K562 (cell line): ENCODE results near the gene NOL11. TPM values are rescaled to one million over a fixed set of nuclear protein-coding genes. Genes with fewer than 3 reads are reported as not detected.

ENCODE experiments used
- ATAC-seq: fragments of 200-7000 bp; cut with Tn5 transposase; 3 replicates; pipeline ENCODE4 v1.9.1; 2020; ENCODE audit warnings: moderate library complexity
- BruUV-seq: library from RNA; stranded (reverse); fragments of 400-500 nt; replicated peaks from 2 replicates; lab custom pipeline; 2021; lab: Mats Ljungman, UMichigan
- CTCF ChIA-PET: fragments of 300-600 bp; formaldehyde crosslinking; extraction: SDS; loops from one replicate; lab custom pipeline; 2021; ENCODE audit warnings: low intra/inter-chr PET ratio; lab: Yijun Ruan, JAX
- POLR2A ChIA-PET: fragments of 300-600, 350-650 bp; sonication (Branson Sonifier 250); formaldehyde crosslinking; extraction: SDS; loops from one replicate; lab custom pipeline; 2021; ENCODE audit warnings: antibody characterized with exemption, inconsistent platforms; lab: Yijun Ruan, JAX
- DNase-seq, 4 experiments: peaks; one replicate each; pipeline versions ENCODE4 v3.0.0 to v3.0.0-alpha.2; 2011 to 2018; ENCODE audit warnings: low spot score in 3 of 4, mixed read lengths in 3 of 4; ENCODE audit errors: extremely low read depth in 1 of 4
- FAIRE-seq: peaks from 2 replicates; lab custom pipeline; 2011; peaks lifted over from hg19 to GRCh38; lab: Jason Lieb, UNC
- H2AFZ ChIP-seq: 2 replicates; pipeline ENCODE4 v1.6.0; 2011; ENCODE audit warnings: low read depth, low read length, control low read depth, inconsistent platforms
- H3K27ac ChIP-seq: fragments of 200-600 bp; 3 replicates; pipeline ENCODE4 v1.8.0; 2011; ENCODE audit warnings: low read depth, mild to moderate bottlenecking, control low read depth, inconsistent platforms, low read length, moderate library complexity, mixed read lengths; ENCODE audit errors: extremely low read depth
- H3K27me3 ChIP-seq, 2 experiments: fragments of 300-600 bp in 1 of 2; 2 replicates in 1 of 2; 3 replicates in 1 of 2; pipeline versions ENCODE4 v1.6.0 to v1.8.0; 2011; ENCODE audit warnings: inconsistent platforms in 2 of 2, low read length in 2 of 2, mild to moderate bottlenecking in 1 of 2, mixed read lengths in 1 of 2, moderate library complexity in 1 of 2; ENCODE audit not compliant: control insufficient read depth in 2 of 2, insufficient read depth in 2 of 2
- H3K36me3 ChIP-seq: fragments of 300-600 bp; 3 replicates; pipeline ENCODE4 v1.8.0; 2011; ENCODE audit warnings: mild to moderate bottlenecking, low read length, inconsistent platforms; ENCODE audit not compliant: control insufficient read depth, insufficient read depth
- H3K4me1 ChIP-seq, 2 experiments: fragments of 200-600 bp in 1 of 2; replicated peaks in 1 of 2; 2 replicates in 1 of 2; 3 replicates in 1 of 2; pipeline versions ENCODE4 v1.5.1 to v1.8.0; 2011; ENCODE audit warnings: inconsistent platforms in 2 of 2, low read length in 2 of 2, mild to moderate bottlenecking in 1 of 2, mixed read lengths in 1 of 2, moderate library complexity in 1 of 2; ENCODE audit not compliant: control insufficient read depth in 2 of 2, insufficient read depth in 2 of 2
- H3K4me2 ChIP-seq: 2 replicates; pipeline ENCODE4 v1.6.1; 2011; ENCODE audit warnings: low read length, control low read depth, inconsistent platforms, mixed read lengths; ENCODE audit not compliant: insufficient read depth
- H3K4me3 ChIP-seq: fragments of 200-600 bp; sonication (generic), shearing (Covaris generic); 2 replicates; pipeline ENCODE4 v1.5.1; 2016; ENCODE audit warnings: control low read depth, inconsistent platforms
- H3K79me2 ChIP-seq: fragments of 200-600 bp; 3 replicates; pipeline ENCODE4 v1.8.0; 2011; ENCODE audit warnings: low read length, inconsistent platforms; ENCODE audit not compliant: control insufficient read depth, insufficient read depth
- H3K9ac ChIP-seq, 2 experiments: 2 replicates each; pipeline versions ENCODE4 v1.6.0 to v1.6.1; 2011; ENCODE audit warnings: low read depth in 2 of 2, low read length in 2 of 2, control low read depth in 1 of 2, inconsistent platforms in 1 of 2, mild to moderate bottlenecking in 1 of 2, mixed read lengths in 1 of 2; ENCODE audit not compliant: insufficient read depth in 1 of 2
- H3K9me1 ChIP-seq: one replicate; pipeline ENCODE4 v1.6.0; 2011; ENCODE audit warnings: inconsistent platforms, mild to moderate bottlenecking, low read length, moderate library complexity; ENCODE audit not compliant: control insufficient read depth, insufficient read depth
- H3K9me3 ChIP-seq: replicated peaks from 2 replicates; pipeline ENCODE4 v1.5.1; 2011; ENCODE audit warnings: low read depth, low read length, inconsistent platforms; ENCODE audit not compliant: control insufficient read depth, insufficient read depth
- H4K20me1 ChIP-seq: replicated peaks from 2 replicates; pipeline ENCODE4 v1.6.1; 2011; ENCODE audit warnings: low read length, inconsistent platforms, mixed read lengths; ENCODE audit not compliant: control insufficient read depth, insufficient read depth
- ATF1 ChIP-seq, 2 experiments: fragments of 450-650 bp in 1 of 2; IDR thresholded peaks; 2 replicates each; pipeline ENCODE4 v1.6.1; 2016; ENCODE audit warnings: missing compliant biosample characterization in 1 of 2, missing genetic modification characterization in 1 of 2
- CBFA2T3 ChIP-seq: fragments of 450-650 bp; IDR thresholded peaks from 2 replicates; pipeline ENCODE4 v1.6.1; 2017
- HDGF ChIP-seq: fragments of 450-650 bp; IDR thresholded peaks from 2 replicates; pipeline ENCODE4 v1.6.1; 2016
- L3MBTL2 ChIP-seq: fragments of 450-650 bp; IDR thresholded peaks from 2 replicates; pipeline ENCODE4 v1.6.1; 2016; ENCODE audit warnings: mild to moderate bottlenecking, moderate library complexity
- MYBL2 ChIP-seq, 2 experiments: fragments of 450-650 bp in 1 of 2; sonication (generic) in 1 of 2; formaldehyde crosslinking in 1 of 2; IDR thresholded peaks; 2 replicates each; pipeline versions ENCODE4 v1.6.1 to v1.8.1; 2017 to 2022; ENCODE audit warnings: borderline replicate concordance in 1 of 2, inconsistent platforms in 1 of 2, low read depth in 1 of 2, mild to moderate bottlenecking in 1 of 2, missing genetic modification reagents in 1 of 2, moderate library complexity in 1 of 2
- PRMT5 ChIP-seq: sonication (generic); formaldehyde crosslinking; IDR thresholded peaks from 2 replicates; pipeline ENCODE4 v1.5.0; 2020; ENCODE audit warnings: missing genetic modification reagents
- TCF15 ChIP-seq: fragments of 250-450 bp; sonication (Bioruptor Pico); IDR thresholded peaks from 2 replicates; pipeline ENCODE4 v1.8.0; 2022; ENCODE audit warnings: moderate library complexity, mild to moderate bottlenecking, inconsistent platforms
- TFAP4 ChIP-seq: sonication (generic); formaldehyde crosslinking; IDR thresholded peaks from 2 replicates; pipeline ENCODE4 v1.8.0; 2022; ENCODE audit warnings: missing genetic modification reagents, mild to moderate bottlenecking, moderate library complexity, borderline replicate concordance
- YY1 ChIP-seq, 3 experiments: IDR thresholded peaks; 2 replicates each; pipeline ENCODE4 v1.6.1; 2011; ENCODE audit warnings: low read length in 2 of 3, mild to moderate bottlenecking in 2 of 3, moderate library complexity in 2 of 3, borderline replicate concordance in 1 of 3, control low read depth in 1 of 3, low read depth in 1 of 3; ENCODE audit not compliant: insufficient read depth in 3 of 3, insufficient replicate concordance in 2 of 3, control insufficient read depth in 1 of 3, insufficient read length in 1 of 3; ENCODE audit errors: extremely low read depth in 1 of 3
- ZHX1 ChIP-seq: fragments of 150-350 bp; conservative IDR thresholded peaks from 2 replicates; pipeline ENCODE4 v1.6.1; 2014; ENCODE audit warnings: low read length
- WGBS: fragments of 100-300 bp; shearing (Covaris generic); methylation state at CpG from one replicate; pipeline ENCODE4 v1.1.6; 2016; ENCODE audit warnings: low coverage, mixed read lengths; ENCODE audit not compliant: insufficient coverage; ENCODE audit errors: missing lambda C conversion rate; 5-methylcytosine and 5-hydroxymethylcytosine counted together
- in situ Hi-C: fragments of 300-500 bp; cut with MboI; formaldehyde crosslinking; loops from 4 replicates; pipeline ENCODE4 v1.15.0; 2018; ENCODE audit warnings: inconsistent platforms, mixed read lengths
- intact Hi-C: fragments of 100-400 bp; cut with micrococcal nuclease; formaldehyde crosslinking; loops from 2 replicates; pipeline ENCODE4 v1.14.2; 2022
- polyA plus RNA-seq, 8 experiments: library from polyadenylated mRNA; depleted of rRNA in 4 of 8; stranded (reverse) in 5 of 8; unstranded in 3 of 8; fragments of >200 nt; fragmentation: Nextera tagmentation in 2 of 8; fragmentation: Illumina TruSeq in 1 of 8; extraction: Ambion mirVana in 2 of 8; extraction: Trizol in 1 of 8; gene quantifications; 2 replicates each; pipeline versions ENCODE4 v1.2.1 to v1.2.3, GENCODE V29; 2011 to 2014; ENCODE audit warnings: inconsistent platforms in 1 of 8, missing spikeins in 1 of 8
- total RNA-seq, 7 experiments: library from RNA; depleted of rRNA in 6 of 7; stranded (reverse); fragments of >200 nt in 6 of 7; fragmentation: Illumina TruSeq in 2 of 7; extraction: Trizol in 2 of 7; gene quantifications; 2 replicates each; pipeline versions ENCODE4 v1.2.1 to v1.2.3, GENCODE V29; 2011 to 2021; ENCODE audit warnings: low replicate concordance in 1 of 7

Gene NOL11
- total and polyA plus RNA-seq, 9 of the 15 experiments (the other 6 are each of a cell fraction or from before 2014, with no cell fraction given) = 61.1 to 175 (median 121) TPM

GRCh38 chr17:67779098-67779672, 61.4 kb downstream of the NOL11 start:
- peak; percentile 94 for FAIRE-seq
- Histone ChIP-seq H3K27ac (peak overlapping the region; percentile 17; the same call in 2 of the 3 replicates), H3K9ac (peak overlapping the region in 1 of 2 experiments; percentile 29; a peak in 1 of 4 replicates), H2AFZ (peak overlapping the region; percentile 95), H3K4me2 (peak overlapping the region; percentile 60; the same call in 1 of the 2 replicates), H4K20me1 (no peaks in the 10 kb centered on the region), H3K36me3 (no peaks in the 10 kb centered on the region), H3K27me3 (no peaks in the 10 kb centered on the region), H3K4me3 (no peak overlapping the region), H3K4me1 (peaks cover 15 to 18% of the 10 kb centered on the region in 2 experiments), H3K9me1 (no peaks in the 10 kb centered on the region), H3K79me2 (no peaks in the 10 kb centered on the region), H3K9me3 (no peaks in the 10 kb centered on the region)
- ATAC-seq = peak; percentile 90
- no TSS peak for BruUV-seq
- DNase-seq = peak; percentile 67 to 78 (median 73)
- in situ Hi-C loops = no loop called here
- intact Hi-C loops = loop anchor here (1.0 kb wide), 1 partner anchor 62 kb away; the partner anchor contains the start of gene NOL11
- 14% methylated on average over 13 of the region's 13 CpGs for WGBS
- ChIA-PET POLR2A (interaction anchor here (0.6 kb wide), 2 partner anchors 47 to 65 kb away, joined by 3 read pairs; no protein-coding TSS in a partner anchor), CTCF (interaction anchor here (0.6 kb wide), 1 partner anchor 90 kb away, joined by 3 read pairs; no protein-coding TSS in a partner anchor)
- TF ChIP-seq CBFA2T3 = peak; percentile 15; the same call in 1 of the 2 replicates
- no peak for TF ChIP-seq PRMT5
- TF ChIP-seq ATF1 (CRISPR knock-in tag; IDR thresholded peaks at IDR 0.05) = no peak
- peak; percentile 67 for TF ChIP-seq ATF1 (tag; IDR thresholded peaks at IDR 0.05)
- TF ChIP-seq ZHX1 = no peak
- TF ChIP-seq YY1 (IDR thresholded peaks at IDR 0.05; ENCODE audit: borderline replicate concordance in 1 of 3, control insufficient read depth in 1 of 3, extremely low read depth in 1 of 3, insufficient read depth in 3 of 3, insufficient read length in 1 of 3, insufficient replicate concordance in 2 of 3, low read depth in 1 of 3, low read length in 2 of 3) = no peak
- no peak for TF ChIP-seq TCF15
- 0 out of 2 replicates have a peak, but pooled peaks have one; percentile 42 for TF ChIP-seq L3MBTL2
- no peak for TF ChIP-seq HDGF
- 0 out of 2 replicates have a peak, but pooled peaks have one; percentile 23 for TF ChIP-seq TFAP4
- no peak for TF ChIP-seq MYBL2 (IDR thresholded peaks at IDR 0.05; ENCODE audit: low read depth)
- no peak for TF ChIP-seq MYBL2 (CRISPR knock-in tag; IDR thresholded peaks at IDR 0.05; ENCODE audit: borderline replicate concordance)
